Measurements from ENCODE around the gene ADGRV1. TPM values are rescaled to one million over a fixed set of nuclear protein-coding genes. Genes with fewer than 3 reads are reported as not detected.
A peak's percentile ranks its signal among the peaks of the same experiment; 100 is the strongest.

The ADGRV1 gene
- total and polyA plus RNA-seq, 9 of the 15 experiments (the other 6 are each of a cell fraction or from before 2014, with no cell fraction given): 21.7 to 156 (median 58.2) TPM

GRCh38 chr5:90529939-90530677 is 28.5 kb upstream of the ADGRV1 start (continued):
- TF ChIP-seq TAF9B (IDR thresholded peaks at IDR 0.05; ENCODE audit: partially characterized antibody) (no peak), ZFP36 (IDR thresholded peaks at IDR 0.05; ENCODE audit: low read depth, low read length, partially characterized antibody) (no peak), SPI1 (IDR thresholded peaks at IDR 0.05; ENCODE audit: borderline replicate concordance, low read depth, low read length) (peak; percentile 84), ELF2 (CRISPR knock-in tag; IDR thresholded peaks at IDR 0.05) (no peak), IRF2 (CRISPR knock-in tag; IDR thresholded peaks at IDR 0.05) (no peak), ERF (CRISPR knock-in tag; IDR thresholded peaks at IDR 0.05) (no peak), CBX3 (IDR thresholded peaks at IDR 0.05; ENCODE audit: borderline replicate concordance in 1 of 2, low read length in 2 of 2) (peak in 1 of 2 experiments; percentile 15; a peak in 1 of 3 replicates)
- TF ChIP-seq, protein P1, sequence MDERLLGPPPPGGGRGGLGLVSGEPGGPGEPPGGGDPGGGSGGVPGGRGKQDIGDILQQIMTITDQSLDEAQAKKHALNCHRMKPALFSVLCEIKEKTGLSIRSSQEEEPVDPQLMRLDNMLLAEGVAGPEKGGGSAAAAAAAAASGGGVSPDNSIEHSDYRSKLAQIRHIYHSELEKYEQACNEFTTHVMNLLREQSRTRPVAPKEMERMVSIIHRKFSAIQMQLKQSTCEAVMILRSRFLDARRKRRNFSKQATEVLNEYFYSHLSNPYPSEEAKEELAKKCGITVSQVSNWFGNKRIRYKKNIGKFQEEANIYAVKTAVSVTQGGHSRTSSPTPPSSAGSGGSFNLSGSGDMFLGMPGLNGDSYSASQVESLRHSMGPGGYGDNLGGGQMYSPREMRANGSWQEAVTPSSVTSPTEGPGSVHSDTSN (CRISPR knock-in tag; IDR thresholded peaks at IDR 0.05; ENCODE audit: low read depth): no peak
- TF ChIP-seq, protein P1 (tag; conservative IDR thresholded peaks at IDR 0.05; ENCODE audit: low read depth): no peak
- TF ChIP-seq, protein P2, sequence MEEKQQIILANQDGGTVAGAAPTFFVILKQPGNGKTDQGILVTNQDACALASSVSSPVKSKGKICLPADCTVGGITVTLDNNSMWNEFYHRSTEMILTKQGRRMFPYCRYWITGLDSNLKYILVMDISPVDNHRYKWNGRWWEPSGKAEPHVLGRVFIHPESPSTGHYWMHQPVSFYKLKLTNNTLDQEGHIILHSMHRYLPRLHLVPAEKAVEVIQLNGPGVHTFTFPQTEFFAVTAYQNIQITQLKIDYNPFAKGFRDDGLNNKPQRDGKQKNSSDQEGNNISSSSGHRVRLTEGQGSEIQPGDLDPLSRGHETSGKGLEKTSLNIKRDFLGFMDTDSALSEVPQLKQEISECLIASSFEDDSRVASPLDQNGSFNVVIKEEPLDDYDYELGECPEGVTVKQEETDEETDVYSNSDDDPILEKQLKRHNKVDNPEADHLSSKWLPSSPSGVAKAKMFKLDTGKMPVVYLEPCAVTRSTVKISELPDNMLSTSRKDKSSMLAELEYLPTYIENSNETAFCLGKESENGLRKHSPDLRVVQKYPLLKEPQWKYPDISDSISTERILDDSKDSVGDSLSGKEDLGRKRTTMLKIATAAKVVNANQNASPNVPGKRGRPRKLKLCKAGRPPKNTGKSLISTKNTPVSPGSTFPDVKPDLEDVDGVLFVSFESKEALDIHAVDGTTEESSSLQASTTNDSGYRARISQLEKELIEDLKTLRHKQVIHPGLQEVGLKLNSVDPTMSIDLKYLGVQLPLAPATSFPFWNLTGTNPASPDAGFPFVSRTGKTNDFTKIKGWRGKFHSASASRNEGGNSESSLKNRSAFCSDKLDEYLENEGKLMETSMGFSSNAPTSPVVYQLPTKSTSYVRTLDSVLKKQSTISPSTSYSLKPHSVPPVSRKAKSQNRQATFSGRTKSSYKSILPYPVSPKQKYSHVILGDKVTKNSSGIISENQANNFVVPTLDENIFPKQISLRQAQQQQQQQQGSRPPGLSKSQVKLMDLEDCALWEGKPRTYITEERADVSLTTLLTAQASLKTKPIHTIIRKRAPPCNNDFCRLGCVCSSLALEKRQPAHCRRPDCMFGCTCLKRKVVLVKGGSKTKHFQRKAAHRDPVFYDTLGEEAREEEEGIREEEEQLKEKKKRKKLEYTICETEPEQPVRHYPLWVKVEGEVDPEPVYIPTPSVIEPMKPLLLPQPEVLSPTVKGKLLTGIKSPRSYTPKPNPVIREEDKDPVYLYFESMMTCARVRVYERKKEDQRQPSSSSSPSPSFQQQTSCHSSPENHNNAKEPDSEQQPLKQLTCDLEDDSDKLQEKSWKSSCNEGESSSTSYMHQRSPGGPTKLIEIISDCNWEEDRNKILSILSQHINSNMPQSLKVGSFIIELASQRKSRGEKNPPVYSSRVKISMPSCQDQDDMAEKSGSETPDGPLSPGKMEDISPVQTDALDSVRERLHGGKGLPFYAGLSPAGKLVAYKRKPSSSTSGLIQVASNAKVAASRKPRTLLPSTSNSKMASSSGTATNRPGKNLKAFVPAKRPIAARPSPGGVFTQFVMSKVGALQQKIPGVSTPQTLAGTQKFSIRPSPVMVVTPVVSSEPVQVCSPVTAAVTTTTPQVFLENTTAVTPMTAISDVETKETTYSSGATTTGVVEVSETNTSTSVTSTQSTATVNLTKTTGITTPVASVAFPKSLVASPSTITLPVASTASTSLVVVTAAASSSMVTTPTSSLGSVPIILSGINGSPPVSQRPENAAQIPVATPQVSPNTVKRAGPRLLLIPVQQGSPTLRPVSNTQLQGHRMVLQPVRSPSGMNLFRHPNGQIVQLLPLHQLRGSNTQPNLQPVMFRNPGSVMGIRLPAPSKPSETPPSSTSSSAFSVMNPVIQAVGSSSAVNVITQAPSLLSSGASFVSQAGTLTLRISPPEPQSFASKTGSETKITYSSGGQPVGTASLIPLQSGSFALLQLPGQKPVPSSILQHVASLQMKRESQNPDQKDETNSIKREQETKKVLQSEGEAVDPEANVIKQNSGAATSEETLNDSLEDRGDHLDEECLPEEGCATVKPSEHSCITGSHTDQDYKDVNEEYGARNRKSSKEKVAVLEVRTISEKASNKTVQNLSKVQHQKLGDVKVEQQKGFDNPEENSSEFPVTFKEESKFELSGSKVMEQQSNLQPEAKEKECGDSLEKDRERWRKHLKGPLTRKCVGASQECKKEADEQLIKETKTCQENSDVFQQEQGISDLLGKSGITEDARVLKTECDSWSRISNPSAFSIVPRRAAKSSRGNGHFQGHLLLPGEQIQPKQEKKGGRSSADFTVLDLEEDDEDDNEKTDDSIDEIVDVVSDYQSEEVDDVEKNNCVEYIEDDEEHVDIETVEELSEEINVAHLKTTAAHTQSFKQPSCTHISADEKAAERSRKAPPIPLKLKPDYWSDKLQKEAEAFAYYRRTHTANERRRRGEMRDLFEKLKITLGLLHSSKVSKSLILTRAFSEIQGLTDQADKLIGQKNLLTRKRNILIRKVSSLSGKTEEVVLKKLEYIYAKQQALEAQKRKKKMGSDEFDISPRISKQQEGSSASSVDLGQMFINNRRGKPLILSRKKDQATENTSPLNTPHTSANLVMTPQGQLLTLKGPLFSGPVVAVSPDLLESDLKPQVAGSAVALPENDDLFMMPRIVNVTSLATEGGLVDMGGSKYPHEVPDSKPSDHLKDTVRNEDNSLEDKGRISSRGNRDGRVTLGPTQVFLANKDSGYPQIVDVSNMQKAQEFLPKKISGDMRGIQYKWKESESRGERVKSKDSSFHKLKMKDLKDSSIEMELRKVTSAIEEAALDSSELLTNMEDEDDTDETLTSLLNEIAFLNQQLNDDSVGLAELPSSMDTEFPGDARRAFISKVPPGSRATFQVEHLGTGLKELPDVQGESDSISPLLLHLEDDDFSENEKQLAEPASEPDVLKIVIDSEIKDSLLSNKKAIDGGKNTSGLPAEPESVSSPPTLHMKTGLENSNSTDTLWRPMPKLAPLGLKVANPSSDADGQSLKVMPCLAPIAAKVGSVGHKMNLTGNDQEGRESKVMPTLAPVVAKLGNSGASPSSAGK (IDR thresholded peaks at IDR 0.05): no peak
- TF ChIP-seq, protein P3, sequence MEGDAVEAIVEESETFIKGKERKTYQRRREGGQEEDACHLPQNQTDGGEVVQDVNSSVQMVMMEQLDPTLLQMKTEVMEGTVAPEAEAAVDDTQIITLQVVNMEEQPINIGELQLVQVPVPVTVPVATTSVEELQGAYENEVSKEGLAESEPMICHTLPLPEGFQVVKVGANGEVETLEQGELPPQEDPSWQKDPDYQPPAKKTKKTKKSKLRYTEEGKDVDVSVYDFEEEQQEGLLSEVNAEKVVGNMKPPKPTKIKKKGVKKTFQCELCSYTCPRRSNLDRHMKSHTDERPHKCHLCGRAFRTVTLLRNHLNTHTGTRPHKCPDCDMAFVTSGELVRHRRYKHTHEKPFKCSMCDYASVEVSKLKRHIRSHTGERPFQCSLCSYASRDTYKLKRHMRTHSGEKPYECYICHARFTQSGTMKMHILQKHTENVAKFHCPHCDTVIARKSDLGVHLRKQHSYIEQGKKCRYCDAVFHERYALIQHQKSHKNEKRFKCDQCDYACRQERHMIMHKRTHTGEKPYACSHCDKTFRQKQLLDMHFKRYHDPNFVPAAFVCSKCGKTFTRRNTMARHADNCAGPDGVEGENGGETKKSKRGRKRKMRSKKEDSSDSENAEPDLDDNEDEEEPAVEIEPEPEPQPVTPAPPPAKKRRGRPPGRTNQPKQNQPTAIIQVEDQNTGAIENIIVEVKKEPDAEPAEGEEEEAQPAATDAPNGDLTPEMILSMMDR (IDR thresholded peaks at IDR 0.05 in 2 of 3, conservative IDR thresholded peaks at IDR 0.05 in 1 of 3; ENCODE audit: insufficient read depth in 2 of 3, low read depth in 1 of 3, low read length in 3 of 3): peak; percentile 67 to 91 (median 86)

All from K562 (cell line).